HL-60 (cell line): ENCODE measurements around the gene EGFR.

ENCODE experiments used
- DNase-seq, 2 experiments: peaks; one replicate each; pipeline ENCODE4 v3.0.0-alpha.2; 2010 to 2020; ENCODE audit warnings: low read depth in 1 of 2, low spot score in 1 of 2
- H3K27ac ChIP-seq: fragments of 250-450 bp; sonication (Bioruptor Pico); replicated peaks from 2 replicates; pipeline ENCODE4 v1.5.1; 2020; ENCODE audit warnings: mild to moderate bottlenecking, moderate library complexity
- H3K27me3 ChIP-seq: fragments of 250-450 bp; sonication (Bioruptor Pico); 2 replicates; pipeline ENCODE4 v1.5.1; 2021; ENCODE audit warnings: mild to moderate bottlenecking, moderate library complexity; ENCODE audit not compliant: insufficient read depth, poor library complexity, severe bottlenecking
- H3K4me3 ChIP-seq: replicated peaks from 2 replicates; pipeline ENCODE4 v1.5.1; 2011; ENCODE audit warnings: mild to moderate bottlenecking, control low read depth, low read length; ENCODE audit not compliant: insufficient read depth
- CTCF ChIP-seq: IDR thresholded peaks from one replicate; pipeline ENCODE4 v1.5.1; 2011; ENCODE audit warnings: low read length, control low read depth, inconsistent platforms; ENCODE audit not compliant: insufficient read depth
- GABPA ChIP-seq: IDR thresholded peaks from 2 replicates; pipeline ENCODE4 v1.6.1; 2012; ENCODE audit warnings: low read depth
- POLR2AphosphoS5 ChIP-seq: IDR thresholded peaks from 2 replicates; pipeline ENCODE4 v1.6.1; 2012; ENCODE audit warnings: low read depth
- REST ChIP-seq: IDR thresholded peaks from 2 replicates; pipeline ENCODE4 v1.6.1; 2012; ENCODE audit warnings: low read depth; ENCODE audit not compliant: insufficient replicate concordance
- SPI1 ChIP-seq: IDR thresholded peaks from 2 replicates; pipeline ENCODE4 v1.6.1; 2012; ENCODE audit warnings: low read depth, mild to moderate bottlenecking, borderline replicate concordance

Gene EGFR

GRCh38 chr7:55174856-55175255 lies 156.0 kb downstream of the EGFR start:
- Histone ChIP-seq H3K27me3 (no peaks in the 10 kb centered on the region), H3K4me3 (no peak overlapping the region), H3K27ac (no peak overlapping the region)
- DNase-seq: no peak
- TF ChIP-seq REST: no peak
- no peak for TF ChIP-seq POLR2AphosphoS5
- TF ChIP-seq SPI1: no peak
- TF ChIP-seq CTCF: no peak
- TF ChIP-seq GABPA: no peak

- no peak overlapping the region for H3K27ac ChIP-seq
- TF ChIP-seq SPI1 (no peak), CTCF (no peak), GABPA (no peak), REST (no peak), POLR2AphosphoS5 (no peak)
- H3K27me3 ChIP-seq: no peaks in the 10 kb centered on the region
- H3K4me3 ChIP-seq: no peak overlapping the region
- no peak for DNase-seq
Measured at GRCh38 chr7:55177068-55177530, 158.3 kb downstream of the EGFR start.

- Histone ChIP-seq H3K27me3 (no peaks in the 10 kb centered on the region), H3K27ac (no peak overlapping the region), H3K4me3 (no peak overlapping the region)
- TF ChIP-seq SPI1 (no peak), CTCF (no peak), REST (no peak), GABPA (no peak), POLR2AphosphoS5 (no peak)
- no peak for DNase-seq
Measured at GRCh38 chr7:55177589-55178261, 158.9 kb downstream of the EGFR start.
